Renal cortex interstitium (tissue), 15 donors: Measurements from ENCODE around the gene ASB6. TPM values are rescaled to one million over a fixed set of nuclear protein-coding genes. Genes with fewer than 3 reads are reported as not detected.
A peak's percentile ranks its signal among the peaks of the same experiment; 100 is the strongest.

ENCODE experiments used
- DNase-seq, 11 donors: peaks; one replicate each; pipeline ENCODE4 v3.0.0-alpha.2; 2013; ENCODE audit warnings: low read depth in 9 of 11, low spot score in 4 of 11; ENCODE audit errors: extremely low read depth in 1 of 11
- long read RNA-seq, 16 experiments: transcript quantifications; one replicate each; lab custom pipeline, GENCODE V29; 2026
- polyA plus RNA-seq, 3 donors: library from polyadenylated mRNA; unstranded; fragments of 120-200 nt; gene quantifications; one replicate each; pipeline ENCODE4 v1.2.1, GENCODE V29; 2013; ENCODE audit not compliant: insufficient read length in 3 of 3

ASB6 gene, protein sequence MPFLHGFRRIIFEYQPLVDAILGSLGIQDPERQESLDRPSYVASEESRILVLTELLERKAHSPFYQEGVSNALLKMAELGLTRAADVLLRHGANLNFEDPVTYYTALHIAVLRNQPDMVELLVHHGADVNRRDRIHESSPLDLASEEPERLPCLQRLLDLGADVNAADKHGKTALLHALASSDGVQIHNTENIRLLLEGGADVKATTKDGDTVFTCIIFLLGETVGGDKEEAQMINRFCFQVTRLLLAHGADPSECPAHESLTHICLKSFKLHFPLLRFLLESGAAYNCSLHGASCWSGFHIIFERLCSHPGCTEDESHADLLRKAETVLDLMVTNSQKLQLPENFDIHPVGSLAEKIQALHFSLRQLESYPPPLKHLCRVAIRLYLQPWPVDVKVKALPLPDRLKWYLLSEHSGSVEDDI
- polyA plus RNA-seq: 10 to 100 TPM; 15.4 to 21.3 (median 19.4) TPM
- long read RNA-seq, donor 1, partial matches to known transcripts: 0 of 3 reads
- long read RNA-seq, donor 1, other reads (novel, unspliced or antisense): 0 of 3 reads
- long read RNA-seq, donor 2, transcript ASB6-201 (6 exons, 2,330 nt): major isoform, 7 of 17 reads
- long read RNA-seq, donor 2, partial matches to known transcripts: 10 of 17 reads
- long read RNA-seq, donor 2, other reads (novel, unspliced or antisense): 0 of 17 reads
- long read RNA-seq, donor 3, partial matches to known transcripts: 0 of 3 reads
- long read RNA-seq, donor 3, other reads (novel, unspliced or antisense): 0 of 3 reads
- long read RNA-seq, donor 4, partial matches to known transcripts: 0 of 21 reads
- long read RNA-seq, donor 4, other reads (novel, unspliced or antisense): 18 of 21 reads
- long read RNA-seq, donor 5: 0 reads
- long read RNA-seq, donor 6, transcript ASB6-201 (6 exons, 2,330 nt): major isoform, 5 of 5 reads
- long read RNA-seq, donor 6, partial matches to known transcripts: 0 of 5 reads
- long read RNA-seq, donor 6, other reads (novel, unspliced or antisense): 0 of 5 reads
- long read RNA-seq, donor 7, partial matches to known transcripts: 0 of 4 reads
- long read RNA-seq, donor 7, other reads (novel, unspliced or antisense): 0 of 4 reads
- long read RNA-seq, donor 8, transcript ASB6-201 (6 exons, 2,330 nt): major isoform, 11 of 24 reads
- long read RNA-seq, donor 8, partial matches to known transcripts: 13 of 24 reads
- long read RNA-seq, donor 8, other reads (novel, unspliced or antisense): 0 of 24 reads
- long read RNA-seq, donor 9, partial matches to known transcripts: 0 of 3 reads
- long read RNA-seq, donor 9, other reads (novel, unspliced or antisense): 0 of 3 reads
- long read RNA-seq, donor 10, partial matches to known transcripts: 0 of 2 reads
- long read RNA-seq, donor 10, other reads (novel, unspliced or antisense): 0 of 2 reads
- long read RNA-seq, donor 11, transcript ASB6-201 (6 exons, 2,330 nt): major isoform, 7 of 7 reads
- long read RNA-seq, donor 11, partial matches to known transcripts: 0 of 7 reads
- long read RNA-seq, donor 11, other reads (novel, unspliced or antisense): 0 of 7 reads
- long read RNA-seq, donor 12, partial matches to known transcripts: 0 of 3 reads
- long read RNA-seq, donor 12, other reads (novel, unspliced or antisense): 0 of 3 reads
- long read RNA-seq, donor 13: 0 reads
- long read RNA-seq, donor 14, transcript ASB6-201 (6 exons, 2,330 nt): major isoform, 5 of 5 reads
- long read RNA-seq, donor 14, partial matches to known transcripts: 0 of 5 reads
- long read RNA-seq, donor 14, other reads (novel, unspliced or antisense): 0 of 5 reads
- long read RNA-seq, donor 15, partial matches to known transcripts: 0 of 2 reads
- long read RNA-seq, donor 15, other reads (novel, unspliced or antisense): 0 of 2 reads
- long read RNA-seq, donor 16, transcript ASB6-201 (6 exons, 2,330 nt): major isoform, 10 of 21 reads
- long read RNA-seq, donor 16, partial matches to known transcripts: 5 of 21 reads
- long read RNA-seq, donor 16, other reads (novel, unspliced or antisense): 6 of 21 reads

DNA sequence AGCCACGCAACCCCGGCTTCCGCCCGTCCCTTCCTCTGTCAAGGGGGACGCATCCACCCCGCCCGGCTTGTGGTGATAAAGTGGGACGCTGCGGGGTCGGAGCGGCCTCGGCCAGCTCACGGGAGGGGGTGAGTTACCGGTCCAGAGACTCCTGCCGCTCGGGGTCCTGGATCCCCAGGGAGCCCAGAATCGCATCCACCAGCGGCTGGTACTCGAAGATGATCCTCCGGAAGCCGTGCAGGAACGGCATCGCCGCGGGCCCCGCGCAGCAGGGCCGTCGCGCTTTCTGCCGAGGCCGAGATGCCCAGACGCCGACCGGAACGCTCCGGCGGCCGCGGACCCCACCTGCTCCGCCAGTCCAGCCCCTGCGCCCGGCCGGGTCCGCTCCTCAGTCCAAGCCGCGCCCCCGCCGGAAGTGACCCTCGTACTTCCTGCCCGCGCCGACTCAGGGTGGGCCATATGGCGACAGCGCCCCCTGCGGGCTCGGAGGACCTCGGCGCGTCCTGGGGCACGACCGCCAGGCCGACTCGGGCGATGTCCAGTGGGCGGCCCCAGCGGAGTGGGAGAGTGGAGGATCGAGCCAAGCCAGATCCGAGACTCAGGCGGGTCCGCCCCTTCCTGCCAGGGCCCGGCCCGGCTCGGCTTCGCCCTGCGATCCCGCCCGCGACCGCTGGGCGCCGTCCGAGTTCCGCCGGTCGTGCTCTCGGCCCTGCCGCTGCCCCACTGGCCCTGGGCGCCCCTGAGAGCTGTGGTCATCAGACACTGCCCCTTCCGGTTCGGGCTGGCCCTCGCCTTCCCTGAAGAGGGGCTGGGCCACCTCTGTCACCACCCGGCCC is at the start of gene ASB6:
ASB6 (minus strand) TSS at position 402 of the 836 bp plus-strand sequence; CDS start at position 250, 152 bp downstream.
- peak; percentile 89 to 98 (median 95) for DNase-seq

DNA sequence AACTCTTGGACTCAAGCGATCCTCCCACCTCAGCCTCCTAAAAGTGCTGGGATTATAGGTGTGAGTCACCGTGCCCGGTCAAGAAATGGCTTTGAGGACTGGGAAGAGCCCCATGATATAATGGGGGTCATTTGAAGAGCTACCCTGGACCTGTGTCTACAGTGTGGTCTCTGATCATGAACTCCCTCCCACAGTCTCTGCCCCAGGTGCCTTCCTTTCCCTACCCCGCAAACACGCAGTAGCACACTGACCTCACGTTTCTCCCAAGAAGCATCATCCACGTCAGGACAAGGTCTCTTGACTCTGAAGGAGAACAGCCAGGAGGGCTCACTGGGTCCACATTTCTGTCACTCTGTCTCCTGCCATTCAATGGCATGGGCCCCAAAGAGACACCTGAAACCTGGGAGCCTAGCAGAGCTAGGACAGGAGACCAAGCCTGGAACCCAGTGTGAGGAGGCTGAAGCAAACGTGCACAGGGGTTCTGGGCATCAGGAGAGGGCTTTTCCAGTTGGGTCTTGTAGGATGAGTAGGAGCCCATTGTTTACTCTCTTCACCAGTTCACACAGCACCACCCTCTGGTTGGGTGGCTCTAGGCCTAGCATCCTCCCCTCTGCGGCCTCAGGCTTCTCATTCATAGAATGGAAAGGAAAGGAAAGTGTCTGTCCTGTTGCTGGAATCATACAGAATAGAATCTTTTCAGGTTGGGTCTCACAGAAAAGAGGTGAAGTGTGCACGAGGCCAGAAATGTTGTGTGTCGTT is 46.5 kb upstream of the ASB6 start:
- no peak for DNase-seq

DNA sequence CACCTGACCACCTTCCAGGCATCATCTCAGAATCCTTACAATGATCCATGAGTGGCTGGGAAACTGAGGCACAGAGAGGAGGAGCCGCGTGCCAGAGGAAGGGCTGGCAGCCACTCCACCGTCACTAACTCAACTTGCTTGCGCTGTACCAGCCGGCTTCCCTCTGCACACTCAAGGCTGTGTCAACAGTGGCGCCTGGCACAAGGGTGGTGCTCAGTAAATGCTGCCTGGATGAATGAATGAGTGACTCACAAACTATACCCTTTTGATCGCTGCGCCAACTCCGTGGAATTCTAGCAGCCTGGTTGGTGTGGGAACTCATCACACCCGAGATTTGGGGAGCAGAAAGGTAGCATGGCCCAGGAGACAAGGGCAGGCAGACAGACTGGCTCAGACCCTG is 45.4 kb upstream of the ASB6 start:
- no peak for DNase-seq

DNA sequence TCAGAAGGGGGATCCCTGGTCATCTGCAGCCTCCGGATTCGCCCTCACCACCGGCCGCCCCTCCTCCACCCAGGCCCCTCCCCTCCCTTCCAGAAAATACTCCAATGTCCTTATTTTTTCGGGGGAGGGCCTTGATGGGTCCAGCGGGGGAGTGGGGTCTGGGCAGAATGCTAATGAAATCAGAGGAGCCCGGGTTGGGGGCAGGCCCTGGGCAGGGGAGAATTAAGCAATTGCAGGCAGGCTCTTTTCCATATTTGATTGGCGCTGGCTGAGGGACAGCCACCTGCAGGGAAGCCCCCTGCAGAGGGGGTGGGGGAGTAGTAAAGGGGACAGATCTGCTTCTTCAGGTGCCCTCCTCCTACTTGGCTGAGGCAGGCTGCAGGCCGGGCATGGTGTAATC is 44.8 kb upstream of the ASB6 start:
- no peak for DNase-seq

DNA sequence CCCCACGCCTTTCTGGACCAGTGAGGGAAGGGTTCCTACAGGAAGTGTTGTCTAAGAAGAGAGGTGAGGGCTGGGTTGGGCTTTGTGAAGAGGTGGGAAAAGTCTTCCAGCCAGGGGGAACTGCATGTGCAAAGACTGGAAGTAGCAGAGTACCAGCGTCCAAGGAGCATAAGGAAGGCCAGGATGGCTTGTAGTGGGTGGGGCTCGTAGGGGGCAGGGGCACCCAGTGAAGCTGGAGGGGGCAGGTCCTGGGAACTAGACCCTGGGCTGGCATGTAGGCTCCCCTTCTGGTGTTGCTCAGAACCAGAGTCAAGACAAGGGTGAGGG is 43.9 kb upstream of the ASB6 start:
- DNase-seq: no peak

DNA sequence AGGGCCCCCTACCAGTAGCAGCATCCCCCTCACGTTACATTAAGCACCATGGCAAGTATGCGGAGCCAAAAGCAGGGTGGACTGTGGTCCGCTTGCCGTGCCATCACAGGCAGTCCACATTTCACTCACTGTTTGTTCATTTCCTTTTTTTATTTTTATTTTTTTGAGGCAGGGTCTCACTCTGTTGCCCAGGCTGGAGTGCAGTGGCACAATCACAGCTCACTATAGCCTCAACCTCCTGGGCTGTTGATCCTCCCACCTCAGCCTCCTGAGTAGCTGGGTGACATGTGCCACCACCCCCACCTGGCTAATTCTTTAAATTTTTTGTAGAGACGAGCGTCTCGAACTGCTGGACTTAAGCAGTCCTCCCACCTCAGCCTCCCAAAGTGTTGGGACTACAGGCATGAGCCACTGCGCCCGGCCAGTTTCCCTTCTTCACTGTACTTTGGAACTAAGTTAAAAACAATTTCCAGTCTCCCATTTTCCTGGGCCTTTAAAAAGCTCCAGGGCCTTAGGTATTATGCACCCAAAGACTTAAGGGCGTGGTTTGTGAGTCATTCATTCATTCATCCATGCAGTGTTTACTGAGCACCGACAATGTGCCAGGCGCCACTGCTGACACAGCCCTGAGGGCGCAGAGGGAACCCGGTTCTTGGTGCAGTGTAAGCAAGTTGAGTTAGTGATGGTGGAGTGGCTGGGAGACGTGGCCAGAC is 43.4 kb upstream of the ASB6 start:
- DNase-seq: no peak

DNA sequence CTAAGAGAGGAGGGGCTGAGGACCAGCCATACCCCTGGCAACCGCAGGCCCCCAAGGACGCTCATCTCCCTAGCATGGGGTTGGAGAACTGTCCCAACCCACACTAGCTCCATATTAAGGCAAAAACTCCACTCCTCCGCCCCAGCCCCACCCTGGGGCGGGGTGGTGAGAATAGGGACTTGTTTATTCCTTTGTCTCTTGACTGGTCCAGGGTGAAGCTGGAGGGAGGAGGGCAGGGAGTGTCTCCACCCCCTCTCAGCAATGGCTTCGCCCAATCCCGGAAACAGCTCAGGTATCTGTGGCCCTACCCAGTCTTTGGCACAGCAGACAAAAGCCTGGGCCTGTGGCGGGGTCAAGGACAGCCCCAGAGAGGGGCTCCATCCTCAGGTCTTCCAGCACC is 40.4 kb upstream of the ASB6 start:
- DNase-seq: no peak

DNA sequence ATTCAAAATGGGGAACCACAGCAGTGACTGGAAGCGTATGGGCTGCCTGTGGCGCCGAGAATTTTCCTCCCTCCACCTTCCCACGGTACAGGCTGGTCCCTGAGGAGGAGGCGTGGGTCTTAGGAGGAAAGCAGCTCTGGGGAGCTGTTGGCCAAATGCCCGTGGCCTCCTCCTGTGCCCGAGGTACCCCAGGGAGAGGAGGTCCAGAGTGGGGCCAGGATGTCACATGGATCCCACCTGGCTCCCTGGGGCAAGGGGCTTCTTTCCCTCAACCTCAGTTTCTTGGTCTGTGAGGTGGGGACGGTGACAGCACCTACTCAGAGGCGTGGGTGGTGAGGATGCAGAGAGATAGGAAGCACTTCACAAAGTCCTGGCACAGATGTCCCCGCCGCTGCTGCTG is 40.0 kb upstream of the ASB6 start:
- no peak for DNase-seq

DNA sequence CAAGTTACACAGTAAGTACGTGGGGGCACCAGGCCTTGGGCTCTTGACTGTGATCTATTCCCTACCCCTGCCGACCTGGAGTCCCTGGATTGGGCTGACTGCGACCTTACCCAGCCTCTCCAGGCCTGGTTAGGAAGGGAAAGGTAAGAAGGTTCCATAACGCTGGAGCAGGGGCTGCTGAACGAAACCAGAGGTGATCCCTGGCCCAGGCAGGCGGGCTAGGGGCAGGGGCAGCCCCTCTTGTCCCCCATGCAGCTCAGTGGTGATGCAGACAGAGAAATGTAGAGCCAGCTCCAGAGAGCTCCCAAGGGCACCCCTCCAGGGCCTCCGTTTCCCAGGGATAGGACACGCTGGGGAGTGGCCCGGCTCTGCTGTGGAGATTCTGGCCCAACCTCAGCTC is 37.6 kb upstream of the ASB6 start:
- no peak for DNase-seq

DNA sequence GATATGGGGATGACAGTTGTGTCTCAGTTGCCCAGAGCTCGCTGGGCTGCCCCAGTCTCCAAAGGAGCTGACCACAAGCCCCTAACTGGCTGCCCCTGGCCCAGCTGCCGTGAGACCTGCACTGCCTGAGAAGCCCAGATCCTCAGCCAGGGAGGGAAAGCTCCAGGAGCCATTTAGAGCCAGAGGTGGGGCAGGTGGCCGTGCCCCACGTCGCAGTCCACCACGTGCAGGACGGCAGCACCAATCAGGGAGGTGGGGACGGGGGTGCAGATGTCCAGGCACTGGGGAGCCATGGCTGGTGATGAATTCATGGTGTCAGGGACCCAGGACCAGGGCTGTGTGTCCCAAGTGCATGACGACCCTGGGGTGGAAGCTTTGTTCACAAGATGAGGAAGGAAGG is 36.9 kb upstream of the ASB6 start:
- no peak for DNase-seq

DNA sequence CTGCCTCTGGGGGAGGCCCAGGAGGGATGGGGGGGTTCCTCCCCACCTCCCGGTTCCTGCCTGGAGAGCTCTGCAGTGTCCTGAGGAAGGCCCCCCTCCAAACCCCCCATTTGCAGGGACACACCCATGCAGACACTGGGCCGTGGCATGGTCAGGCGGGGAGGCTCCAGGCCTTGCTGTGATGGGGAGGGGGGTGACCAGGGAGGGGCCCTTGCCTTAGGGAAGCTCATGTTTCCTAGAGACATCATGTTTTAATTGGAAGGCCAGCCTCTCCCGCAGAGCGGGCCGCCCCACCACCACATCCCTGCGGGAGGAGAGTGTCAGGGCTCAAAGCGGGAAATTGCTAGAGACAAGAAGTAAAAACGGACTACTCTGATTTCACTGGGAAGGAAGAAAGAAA is 35.5 kb upstream of the ASB6 start:
- no peak for DNase-seq

DNA sequence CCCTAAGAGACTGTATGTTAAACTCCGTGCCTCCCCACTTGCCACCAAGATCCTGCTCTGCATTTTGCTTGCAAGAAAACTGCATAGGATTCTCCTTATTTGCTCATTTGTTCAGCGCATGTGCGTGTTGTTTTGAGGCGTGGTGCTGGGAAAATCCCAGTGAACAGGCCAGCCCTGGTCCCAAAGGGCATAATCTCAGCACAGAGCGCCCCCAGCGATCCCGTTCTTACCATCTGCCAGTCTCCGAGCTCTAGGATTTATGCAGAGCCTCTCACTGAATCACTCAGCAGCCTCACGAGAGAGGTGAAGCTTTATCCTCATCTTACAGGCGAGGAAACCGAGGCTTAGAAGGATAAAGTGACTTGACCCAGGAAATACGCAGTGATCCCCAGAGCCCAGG is 35.0 kb upstream of the ASB6 start:
- DNase-seq: no peak

DNA sequence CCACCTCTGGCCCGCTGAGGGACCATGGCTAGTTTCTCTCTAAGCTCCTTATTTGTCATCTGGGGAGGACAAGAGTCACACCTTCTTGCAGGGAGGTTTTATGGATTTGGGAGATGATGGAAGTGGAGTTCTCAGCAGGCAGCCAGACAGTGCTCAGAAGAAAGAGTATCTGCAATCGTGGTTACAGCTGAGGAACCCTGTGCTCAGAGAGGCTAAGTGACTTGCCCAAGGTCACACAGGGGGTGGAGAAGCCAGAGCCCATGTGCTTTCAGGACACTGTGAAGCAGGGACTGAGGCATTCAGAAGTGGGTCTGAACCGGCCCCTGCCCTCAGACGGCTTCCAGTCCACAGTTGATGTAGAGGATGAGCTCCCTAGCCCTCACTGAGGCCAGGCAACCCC is 34.3 kb upstream of the ASB6 start:
- no peak for DNase-seq

DNA sequence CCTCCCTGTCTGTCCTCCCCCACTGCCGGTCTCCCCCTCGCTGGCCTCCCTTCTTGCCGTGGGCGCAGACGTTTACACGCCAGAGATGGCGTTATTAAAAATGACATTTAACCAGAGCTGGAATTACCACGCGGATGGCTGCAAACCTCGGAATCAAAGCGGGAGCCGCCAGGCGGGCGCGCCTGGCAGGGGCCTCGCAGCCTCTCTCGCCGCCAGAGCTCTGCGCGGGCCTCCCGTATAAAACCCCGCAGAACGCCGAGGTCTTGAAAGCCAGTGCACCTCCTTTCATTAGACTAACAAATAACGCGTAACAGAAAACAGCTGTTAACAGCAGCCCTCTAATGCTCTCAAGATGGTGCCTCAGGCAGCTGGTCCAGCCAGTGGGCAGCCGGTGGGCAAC is 33.7 kb upstream of the ASB6 start:
- DNase-seq: no peak

DNA sequence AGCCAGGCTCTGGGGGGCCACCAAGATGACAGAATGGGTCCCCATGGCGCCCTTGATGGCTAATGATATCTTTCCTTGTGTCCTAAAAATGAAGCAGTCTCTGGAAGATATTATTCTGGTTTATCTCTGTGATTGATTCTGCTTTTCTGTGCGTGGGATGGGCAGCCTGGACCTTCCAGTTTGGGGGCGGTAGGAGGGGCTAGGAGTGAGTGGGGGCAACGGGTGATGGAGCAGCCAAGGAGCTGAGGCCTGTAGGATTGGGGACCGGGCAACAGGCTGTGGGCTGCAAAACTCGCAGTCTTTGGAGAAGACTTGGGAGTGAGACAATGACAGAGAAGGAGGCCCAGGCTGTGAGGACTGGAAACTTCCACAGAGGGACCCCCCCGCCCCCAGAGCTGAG is 32.3 kb upstream of the ASB6 start:
- no peak for DNase-seq

DNA sequence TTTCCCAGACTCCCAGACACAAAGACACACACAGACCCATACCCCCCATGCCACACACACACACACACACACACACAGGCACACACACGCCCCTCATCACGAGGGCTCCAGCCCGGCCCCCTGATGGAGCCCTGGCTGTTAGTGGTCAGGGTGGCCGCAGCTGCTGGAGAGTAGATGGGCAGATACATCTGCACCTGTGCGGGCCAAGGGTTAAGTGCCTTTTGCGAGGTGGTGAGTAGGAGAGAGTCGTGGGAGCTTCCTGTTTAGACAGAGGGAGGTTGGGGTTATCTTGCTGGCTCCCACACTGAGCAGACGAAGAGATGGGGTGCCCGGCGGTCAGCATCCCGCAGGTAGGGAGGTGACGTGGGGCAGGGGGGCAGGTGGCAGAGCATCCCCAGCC is 31.7 kb upstream of the ASB6 start:
- no peak for DNase-seq
